B cell (primary cell): ENCODE results near the gene LAMA4. TPM values are rescaled to one million over a fixed set of nuclear protein-coding genes. Genes with fewer than 3 reads are reported as not detected.

Source experiments
- ATAC-seq: fragments of 200-7000 bp; cut with Tn5 transposase; one replicate; pipeline ENCODE4 v1.10.0; 2021; ENCODE audit warnings: low read depth, mild to moderate bottlenecking, moderate number of reproducible peaks, moderate library complexity
- CTCF ChIA-PET: fragments of 350-600 bp; sonication (Branson Sonifier 250); formaldehyde crosslinking; loops from one replicate; lab custom pipeline; 2021; ENCODE audit warnings: antibody characterized with exemption, inconsistent platforms; lab: Charles Lee
- POLR2A ChIA-PET: fragments of 350-600 bp; sonication (Branson Sonifier 250); formaldehyde crosslinking; loops from one replicate; lab custom pipeline; 2021; ENCODE audit warnings: antibody characterized with exemption; lab: Charles Lee
- DNase-seq: peaks from one replicate; pipeline ENCODE4 v3.0.0; 2013
- H2AFZ ChIP-seq: 2 replicates; pipeline ENCODE4 v1.6.1; 2012; ENCODE audit warnings: mild to moderate bottlenecking, low read depth, low read length; ENCODE audit not compliant: insufficient read depth, poor library complexity, severe bottlenecking
- H3K27ac ChIP-seq, 2 donors: 1 replicate in 1 of 2; 2 replicates in 1 of 2; pipeline ENCODE4 v1.5.1; 2012 to 2013; ENCODE audit warnings: low read length in 2 of 2, mild to moderate bottlenecking in 2 of 2, moderate library complexity in 1 of 2
- H3K27me3 ChIP-seq, 4 experiments: fragments of 200-600 bp in 1 of 4; sonication (generic) in 1 of 4; replicated peaks in 1 of 4; 1 replicate in 2 of 4; 2 replicates in 2 of 4; pipeline versions ENCODE4 v1.6.1 to v1.7.0; 2013 to 2016; ENCODE audit warnings: low read length in 3 of 4, mild to moderate bottlenecking in 2 of 4, mixed read lengths in 1 of 4, moderate library complexity in 1 of 4; ENCODE audit not compliant: insufficient read depth in 4 of 4, control insufficient read depth in 3 of 4; ENCODE audit errors: control extremely low read depth in 1 of 4
- H3K36me3 ChIP-seq, 2 experiments: replicated peaks in 1 of 2; 1 replicate in 1 of 2; 2 replicates in 1 of 2; pipeline versions ENCODE4 v1.6.1 to v1.7.1; 2013; ENCODE audit warnings: low read length in 1 of 2; ENCODE audit not compliant: insufficient read depth in 2 of 2, control insufficient read depth in 1 of 2; ENCODE audit errors: control extremely low read depth in 1 of 2, extremely low read depth in 1 of 2
- H3K4me1 ChIP-seq, 2 donors: fragments of 200-600 bp in 1 of 2; sonication (generic) in 1 of 2; 1 replicate in 1 of 2; 2 replicates in 1 of 2; pipeline versions ENCODE4 v1.5.1 to v1.6.1; 2013 to 2017; ENCODE audit warnings: low read length in 2 of 2; ENCODE audit not compliant: control insufficient read depth in 2 of 2, insufficient read depth in 2 of 2
- H3K4me2 ChIP-seq: replicated peaks from 2 replicates; pipeline ENCODE3; 2012; ENCODE audit warnings: mild to moderate bottlenecking, low read depth, low read length; ENCODE audit not compliant: poor library complexity, severe bottlenecking
- H3K4me3 ChIP-seq, 5 experiments: fragments of 200-600 bp in 1 of 5; sonication (generic) in 1 of 5; 1 replicate in 3 of 5; 2 replicates in 2 of 5; pipeline versions ENCODE4 v1.5.1 to v1.7.0; 2011 to 2016; ENCODE audit warnings: low read length in 4 of 5, mild to moderate bottlenecking in 4 of 5, low read depth in 2 of 5, control low read depth in 1 of 5, moderate library complexity in 1 of 5; ENCODE audit not compliant: insufficient read depth in 1 of 5; ENCODE audit errors: control extremely low read depth in 1 of 5, extremely low read depth in 1 of 5
- H3K79me2 ChIP-seq: fragments of 200-600 bp; sonication (generic); one replicate; pipeline ENCODE4 v1.6.0; 2016; ENCODE audit warnings: low read length; ENCODE audit not compliant: control insufficient read depth, insufficient read depth
- H3K9ac ChIP-seq: fragments of 200-600 bp; sonication (generic); 2 replicates; pipeline ENCODE4 v1.6.1; 2017; ENCODE audit warnings: mild to moderate bottlenecking, low read length, moderate library complexity
- H3K9me3 ChIP-seq, 3 donors: one replicate each; pipeline versions ENCODE4 v1.6.1 to v1.7.1; 2013; ENCODE audit warnings: low read length in 2 of 3; ENCODE audit not compliant: control insufficient read depth in 2 of 3, insufficient read depth in 1 of 3; ENCODE audit errors: control extremely low read depth in 1 of 3
- H4K20me1 ChIP-seq: 2 replicates; pipeline ENCODE4 v1.6.0; 2012; ENCODE audit warnings: mild to moderate bottlenecking, low read length; ENCODE audit not compliant: insufficient read depth, control insufficient read depth, poor library complexity, severe bottlenecking
- H3K27ac Mint-ChIP-seq: one replicate; pipeline ENCODE4 v1.8.0; 2021; ENCODE audit warnings: mixed read lengths
- H3K27me3 Mint-ChIP-seq: one replicate; pipeline ENCODE4 v1.8.0; 2021; ENCODE audit warnings: mixed read lengths
- H3K4me1 Mint-ChIP-seq: one replicate; pipeline ENCODE4 v1.8.0; 2021; ENCODE audit warnings: mixed read lengths
- H3K4me3 Mint-ChIP-seq: one replicate; pipeline ENCODE4 v1.8.0; 2021; ENCODE audit warnings: mixed read lengths
- H3K9me3 Mint-ChIP-seq: one replicate; pipeline ENCODE4 v1.8.0; 2022; ENCODE audit warnings: mixed read lengths; ENCODE audit not compliant: insufficient read depth
- CTCF ChIP-seq: fragments of 200-600 bp; IDR thresholded peaks from one replicate; pipeline ENCODE4 v1.8.0; 2022; ENCODE audit warnings: antibody characterized with exemption, mild to moderate bottlenecking
- EZH2 ChIP-seq: IDR thresholded peaks from 2 replicates; pipeline ENCODE4 v1.6.1; 2012; ENCODE audit warnings: borderline replicate concordance, low read depth, mild to moderate bottlenecking, moderate library complexity, low read length; ENCODE audit not compliant: insufficient read depth, poor library complexity, severe bottlenecking
- WGBS: methylation state at CpG from one replicate; pipeline ENCODE4 v1.1.5; 2013; ENCODE audit warnings: missing lambda C conversion rate; ENCODE audit not compliant: insufficient coverage; 5-methylcytosine and 5-hydroxymethylcytosine counted together
- intact Hi-C: fragments of 100-400 bp; cut with micrococcal nuclease; formaldehyde crosslinking; loops from one replicate; pipeline ENCODE4 v1.10.0; 2022
- polyA plus RNA-seq: library from polyadenylated mRNA; depleted of rRNA; stranded (reverse); fragments of >200 nt; gene quantifications from 2 replicates; pipeline ENCODE4 v1.2.3, GENCODE V29; 2012
- total RNA-seq, 2 donors: library from RNA; stranded (reverse); fragments of 120-200 nt in 1 of 2; gene quantifications; 1 replicate in 1 of 2; 2 replicates in 1 of 2; pipeline versions ENCODE4 v1.2.3 to v1.2.4, GENCODE V29; 2013 to 2022

Gene LAMA4
- total and polyA plus RNA-seq, 2 donors (not counting 1 experiment from before 2014, with no cell fraction given), result not detected

- CTCF ChIA-PET, result interaction anchor here (0.7 to 4.1 kb wide), 43 partner anchors 9 to 1756 kb away, joined by 3 to 79 read pairs (median 4); no protein-coding TSS in a partner anchor
- H3K27me3 Mint-ChIP-seq, result peaks cover 32% of the 10 kb centered on the region
Observed at GRCh38 chr6:112180095-112180820, 74.1 kb downstream of the LAMA4 start.

More at GRCh38 chr6:112180095-112180820, 74.1 kb downstream of the LAMA4 start:
- Mint-ChIP-seq H3K27ac (no peak overlapping the region), H3K4me1 (no peaks in the 10 kb centered on the region), H3K9me3 (no peaks in the 10 kb centered on the region), H3K4me3 (no peak overlapping the region)
- Histone ChIP-seq H3K4me1 (no peaks in the 10 kb centered on the region), H3K27ac (no peak overlapping the region), H3K36me3 (no peaks in the 10 kb centered on the region), H3K9me3 (no peaks in the 10 kb centered on the region), H3K4me3 (no peak overlapping the region), H3K9ac (no peak overlapping the region), H3K79me2 (no peaks in the 10 kb centered on the region), H3K4me2 (no peak overlapping the region), H2AFZ (no peak overlapping the region), H4K20me1 (no peaks in the 10 kb centered on the region), H3K27me3 (peaks cover 0 to 3% (median 1%) of the 10 kb centered on the region in 4 experiments)
- TF ChIP-seq EZH2 (no peak), CTCF (peak; percentile 88)
- peak; percentile 57 for ATAC-seq
- intact Hi-C loops, result loop anchor here (1.0 kb wide), 5 partner anchors 132 to 1756 kb away; no protein-coding TSS in a partner anchor
- POLR2A ChIA-PET, result no interaction called here
- DNase-seq, result peak; percentile 80
- no CpG with 5 or more reads among the region's 6 CpGs for WGBS
